Muscle layer of colon (tissue), 2 donors: ENCODE data around the gene DHRS7B.
"Not testable (repeated sequence)": the region's sequence is repeated elsewhere in the genome, so short reads cannot be mapped to it uniquely, and the experiment has no call there.

Experiments used
- H3K27ac ChIP-seq: one replicate; pipeline ENCODE4 v1.7.0; 2013; ENCODE audit warnings: low read depth, mild to moderate bottlenecking, low read length, moderate library complexity
- H3K27me3 ChIP-seq, 2 donors: one replicate each; pipeline ENCODE4 v1.7.0; 2013; ENCODE audit warnings: low read length in 2 of 2, mild to moderate bottlenecking in 2 of 2; ENCODE audit not compliant: insufficient read depth in 2 of 2, control insufficient read depth in 1 of 2
- H3K36me3 ChIP-seq: one replicate; pipeline ENCODE4 v1.7.0; 2013; ENCODE audit warnings: mild to moderate bottlenecking, low read length; ENCODE audit not compliant: insufficient read depth
- H3K4me1 ChIP-seq: one replicate; pipeline ENCODE4 v1.7.0; 2013; ENCODE audit warnings: mild to moderate bottlenecking, low read length; ENCODE audit not compliant: insufficient read depth
- H3K4me3 ChIP-seq, 2 donors: one replicate each; pipeline ENCODE4 v1.7.0; 2013; ENCODE audit warnings: low read length in 2 of 2, low read depth in 1 of 2, mild to moderate bottlenecking in 1 of 2, moderate library complexity in 1 of 2
- H3K9ac ChIP-seq: one replicate; pipeline ENCODE4 v1.7.0; 2013; ENCODE audit warnings: low read length
- H3K9me3 ChIP-seq: one replicate; pipeline ENCODE4 v1.7.0; 2013; ENCODE audit warnings: mild to moderate bottlenecking, low read length
- donor health status: abdominal sarcoma.
- donor health status: Adenocarcinoma of cecum.

The DHRS7B gene, protein sequence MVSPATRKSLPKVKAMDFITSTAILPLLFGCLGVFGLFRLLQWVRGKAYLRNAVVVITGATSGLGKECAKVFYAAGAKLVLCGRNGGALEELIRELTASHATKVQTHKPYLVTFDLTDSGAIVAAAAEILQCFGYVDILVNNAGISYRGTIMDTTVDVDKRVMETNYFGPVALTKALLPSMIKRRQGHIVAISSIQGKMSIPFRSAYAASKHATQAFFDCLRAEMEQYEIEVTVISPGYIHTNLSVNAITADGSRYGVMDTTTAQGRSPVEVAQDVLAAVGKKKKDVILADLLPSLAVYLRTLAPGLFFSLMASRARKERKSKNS

DNA sequence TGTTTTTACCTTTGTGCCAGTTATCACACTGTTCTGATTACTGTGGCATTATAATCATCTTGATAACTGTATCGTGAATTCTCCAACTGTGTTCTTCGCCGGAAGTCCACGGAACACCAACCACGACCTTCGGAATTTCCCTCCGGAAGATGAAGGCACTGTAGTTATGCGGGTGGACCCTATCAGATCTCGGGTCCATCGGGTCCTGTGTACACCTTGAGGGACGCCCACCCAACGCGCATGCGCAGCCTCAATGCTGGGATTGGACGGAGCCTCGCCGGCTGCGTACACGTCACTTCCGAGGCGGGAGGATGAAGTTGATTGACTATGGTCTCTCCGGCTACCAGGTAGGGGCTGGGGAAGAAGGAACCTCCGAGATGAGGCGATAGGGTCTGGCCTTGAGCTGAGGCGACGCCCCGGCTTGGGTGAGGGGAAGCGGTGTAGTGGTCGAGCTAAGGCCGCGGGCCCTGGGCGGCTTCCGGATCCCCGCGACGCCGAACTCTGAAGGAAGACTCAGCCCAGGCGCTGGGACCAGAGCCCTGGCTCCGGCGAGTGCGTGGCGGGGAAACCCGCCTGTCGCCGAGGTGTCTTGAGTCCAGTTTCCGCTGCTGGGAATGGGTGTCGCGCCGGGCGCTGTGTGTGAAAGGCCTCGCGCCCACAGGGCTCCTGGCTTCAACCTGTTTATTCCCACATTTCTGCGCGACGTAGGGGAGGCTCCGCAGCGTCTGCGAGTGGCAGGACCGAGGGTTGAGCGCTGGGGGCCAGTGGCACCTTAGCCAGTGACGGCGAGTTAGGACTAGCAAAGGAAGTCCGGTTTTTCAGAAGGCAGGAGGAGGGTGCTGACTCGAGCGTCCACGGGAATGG, at the start of gene DHRS7B:
Gene DHRS7B (plus strand): TSS at position 320 of the 864 bp plus-strand sequence. CDS start 8 bp downstream, at position 328.
- Histone ChIP-seq H3K4me3 (peak within 1 kb of the TSS; percentile 59 to 96), H3K27ac (peak within 1 kb of the TSS; percentile 88), H3K36me3 (no peaks in the 10 kb centered on the region), H3K9me3 (no peaks in the 10 kb centered on the region), H3K4me1 (peaks cover 7% of the 10 kb centered on the region), H3K27me3 (no peaks in the 10 kb centered on the region), H3K9ac (peak within 1 kb of the TSS; percentile 89)

DNA sequence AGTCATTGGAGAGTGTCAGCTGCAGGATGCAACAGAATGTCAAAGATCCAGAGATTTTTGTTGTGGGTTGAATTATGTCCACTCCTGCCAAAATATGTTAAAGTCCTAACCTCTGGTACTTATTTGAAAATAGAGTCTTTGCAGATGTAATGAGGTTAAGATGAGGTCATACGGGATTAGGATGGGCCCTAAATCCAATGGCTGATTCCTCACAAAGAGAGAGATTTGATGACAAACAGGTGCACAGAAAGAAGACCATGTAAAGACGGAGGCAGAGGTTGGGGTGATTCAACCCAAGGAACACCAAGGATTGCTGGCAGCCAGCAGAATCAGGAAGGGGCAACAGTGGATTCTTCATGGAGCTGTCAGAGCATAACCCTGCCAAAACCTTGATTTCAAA, 49.5 kb upstream of the DHRS7B start:
- no peak overlapping the region for H3K4me3 ChIP-seq
- peaks cover 47% of the 10 kb centered on the region for H3K4me1 ChIP-seq
- no peaks in the 10 kb centered on the region for H3K36me3 ChIP-seq
- H3K27me3 ChIP-seq: no peaks in the 10 kb centered on the region
- no peaks in the 10 kb centered on the region for H3K9me3 ChIP-seq
- no peak overlapping the region for H3K9ac ChIP-seq
- H3K27ac ChIP-seq: no peak overlapping the region

DNA sequence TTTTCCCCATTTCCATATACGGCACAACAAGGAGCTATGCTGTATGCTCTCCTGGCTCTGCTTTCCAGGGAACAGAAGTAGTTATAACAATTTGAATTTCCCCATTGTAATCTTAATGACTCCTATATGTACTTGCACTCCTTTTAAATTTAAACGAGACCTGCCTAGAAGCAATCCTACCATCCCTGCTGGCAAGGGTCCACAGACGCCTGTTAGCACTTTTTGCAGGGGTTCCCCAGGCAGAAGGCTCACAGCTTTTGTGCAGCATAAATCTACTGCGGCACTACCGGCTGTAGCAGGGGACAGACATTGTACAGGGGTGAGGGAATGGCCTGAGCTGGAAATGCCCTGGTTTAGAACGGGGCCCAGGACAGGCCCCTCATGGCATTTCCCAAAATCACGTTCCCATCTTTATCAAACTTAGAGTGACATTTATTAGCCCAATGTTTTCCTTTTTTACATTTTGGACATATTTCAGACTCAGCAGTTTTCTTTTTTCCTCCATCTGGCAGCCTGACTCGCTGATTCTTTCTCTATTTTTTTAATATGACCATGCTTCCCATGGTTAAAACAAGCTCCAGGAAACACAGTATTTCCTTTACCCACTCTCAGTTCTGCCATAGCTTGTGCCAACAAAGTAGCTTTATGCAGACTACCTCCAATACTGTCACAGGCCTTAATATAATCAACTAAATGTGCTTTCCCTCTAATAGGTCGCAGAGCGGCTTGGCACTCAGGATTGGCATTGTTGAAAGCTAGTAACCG, 48.6 kb upstream of the DHRS7B start:
- Histone ChIP-seq H3K9me3 (no peaks in the 10 kb centered on the region), H3K9ac (no peak overlapping the region), H3K36me3 (no peaks in the 10 kb centered on the region), H3K4me1 (peaks cover 47% of the 10 kb centered on the region), H3K4me3 (no peak overlapping the region), H3K27me3 (no peaks in the 10 kb centered on the region), H3K27ac (no peak overlapping the region)

DNA sequence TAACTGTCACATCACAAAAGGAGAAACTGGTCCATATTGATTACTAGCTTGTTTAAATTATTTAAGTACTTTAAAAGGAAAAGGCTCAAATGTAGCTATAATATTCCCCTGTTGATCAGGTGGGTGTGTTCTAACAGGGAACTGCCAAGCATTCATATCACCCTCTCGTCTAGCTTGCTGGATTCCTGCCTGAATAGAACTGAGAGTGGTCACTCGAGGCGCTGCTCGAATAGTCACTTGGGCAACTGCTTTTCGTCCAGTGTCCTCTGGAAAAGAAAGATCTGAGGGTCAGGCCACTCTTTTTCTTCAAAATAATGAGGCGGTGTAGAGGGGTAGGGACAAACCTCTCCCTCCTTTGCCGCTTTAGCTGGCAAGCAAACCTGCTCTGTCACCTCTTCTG, 47.6 kb upstream of the DHRS7B start:
- Histone ChIP-seq H3K27me3 (no peaks in the 10 kb centered on the region), H3K4me3 (no peak overlapping the region), H3K36me3 (no peaks in the 10 kb centered on the region), H3K4me1 (peaks cover 47% of the 10 kb centered on the region), H3K9ac (no peak overlapping the region), H3K27ac (no peak overlapping the region), H3K9me3 (no peaks in the 10 kb centered on the region)

DNA sequence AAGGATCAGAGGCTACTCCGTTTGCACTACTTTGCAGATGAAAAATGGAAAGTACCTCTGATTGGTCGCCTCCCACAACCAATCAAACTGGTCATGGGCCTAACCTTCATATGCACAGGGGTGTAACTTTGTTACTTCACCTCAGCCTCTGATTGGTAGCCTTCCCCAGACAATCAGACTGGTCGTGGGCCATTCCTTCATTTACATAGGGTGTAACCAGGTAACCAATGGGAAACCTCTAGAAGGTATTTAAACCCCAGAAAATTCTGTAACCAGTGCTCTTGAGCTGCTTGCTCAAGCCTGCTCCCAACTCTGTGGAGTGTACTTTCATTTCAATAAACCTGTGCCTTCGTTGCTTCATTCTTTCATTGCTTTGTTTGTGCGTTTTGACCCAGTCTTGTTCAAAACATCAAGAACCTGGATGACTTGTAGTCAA, 44.7 kb upstream of the DHRS7B start:
- no peaks in the 10 kb centered on the region for H3K36me3 ChIP-seq
- H3K9ac ChIP-seq: no peak overlapping the region
- no peak overlapping the region for H3K27ac ChIP-seq
- peaks cover 29% of the 10 kb centered on the region for H3K4me1 ChIP-seq
- H3K9me3 ChIP-seq: no peaks in the 10 kb centered on the region
- no peak overlapping the region for H3K4me3 ChIP-seq
- H3K27me3 ChIP-seq: no peaks in the 10 kb centered on the region

DNA sequence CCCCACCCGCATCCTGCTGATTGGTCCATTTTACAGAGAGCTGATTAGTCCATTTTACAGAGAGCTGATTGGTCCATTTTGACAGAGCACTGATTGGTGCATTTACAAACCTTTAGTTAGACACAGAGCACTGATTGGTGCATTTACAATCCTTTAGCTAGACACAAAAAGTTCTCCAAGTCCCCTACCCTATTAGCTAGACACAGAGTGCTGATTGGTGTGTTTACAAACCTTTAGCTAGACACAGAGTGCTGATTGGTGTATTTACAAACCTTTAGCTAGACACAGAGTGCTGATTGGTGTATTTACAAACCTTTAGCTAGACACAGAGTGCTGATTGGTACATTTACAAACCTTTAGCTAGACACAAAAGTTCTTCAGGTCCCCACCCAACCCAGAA, 41.5 kb upstream of the DHRS7B start:
- not testable (repeated sequence) for H3K4me3 ChIP-seq, H3K27ac ChIP-seq, H3K36me3 ChIP-seq, H3K9me3 ChIP-seq, H3K4me1 ChIP-seq, H3K27me3 ChIP-seq, H3K9ac ChIP-seq

DNA sequence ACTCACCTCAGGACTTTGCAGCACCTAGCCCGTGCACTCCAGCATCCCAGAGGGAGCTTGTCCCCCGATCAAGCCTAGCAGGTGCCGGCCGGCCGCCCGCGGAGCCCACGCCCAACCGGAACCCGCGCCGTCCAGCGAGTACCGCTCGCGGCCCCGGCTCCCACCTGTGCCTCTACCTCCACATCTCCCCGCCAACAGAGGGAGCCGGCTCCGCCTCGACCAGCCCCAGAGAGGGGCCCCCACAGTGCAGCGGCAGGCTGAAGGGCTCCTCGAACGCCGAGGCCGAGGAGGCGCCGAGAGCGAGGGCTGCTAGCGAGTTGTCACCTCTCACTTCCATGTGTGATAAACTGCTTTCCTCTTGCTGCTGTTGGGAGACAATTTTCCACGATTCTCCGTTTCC, 41.1 kb upstream of the DHRS7B start:
- H3K9ac ChIP-seq: no peak overlapping the region
- H3K4me3 ChIP-seq: no peak overlapping the region
- H3K9me3 ChIP-seq: no peaks in the 10 kb centered on the region
- H3K4me1 ChIP-seq: no peaks in the 10 kb centered on the region
- H3K27ac ChIP-seq: no peak overlapping the region
- no peaks in the 10 kb centered on the region for H3K27me3 ChIP-seq
- no peaks in the 10 kb centered on the region for H3K36me3 ChIP-seq

DNA sequence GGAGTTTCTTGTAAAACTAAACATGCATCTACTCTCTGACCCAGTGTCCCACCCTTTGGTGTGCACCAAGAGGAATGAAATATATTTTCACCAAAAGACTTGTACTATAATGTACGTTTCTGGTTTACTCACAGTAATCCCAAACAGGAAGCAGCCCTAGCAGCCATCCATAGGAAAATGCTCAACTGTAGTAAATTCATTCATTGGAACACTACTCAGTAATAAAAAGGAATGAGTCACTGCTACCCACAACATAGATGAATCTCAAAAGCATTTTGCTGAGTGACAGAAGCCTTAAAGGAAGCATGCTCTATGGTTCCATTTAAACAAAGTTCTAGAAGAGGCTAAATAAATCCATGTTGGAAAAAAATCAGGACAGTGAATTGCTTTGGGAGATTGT, 37.6 kb upstream of the DHRS7B start:
- Histone ChIP-seq H3K27ac (no peak overlapping the region), H3K4me1 (no peaks in the 10 kb centered on the region), H3K4me3 (no peak overlapping the region), H3K36me3 (no peaks in the 10 kb centered on the region), H3K9ac (no peak overlapping the region), H3K9me3 (no peaks in the 10 kb centered on the region), H3K27me3 (no peaks in the 10 kb centered on the region)

DNA sequence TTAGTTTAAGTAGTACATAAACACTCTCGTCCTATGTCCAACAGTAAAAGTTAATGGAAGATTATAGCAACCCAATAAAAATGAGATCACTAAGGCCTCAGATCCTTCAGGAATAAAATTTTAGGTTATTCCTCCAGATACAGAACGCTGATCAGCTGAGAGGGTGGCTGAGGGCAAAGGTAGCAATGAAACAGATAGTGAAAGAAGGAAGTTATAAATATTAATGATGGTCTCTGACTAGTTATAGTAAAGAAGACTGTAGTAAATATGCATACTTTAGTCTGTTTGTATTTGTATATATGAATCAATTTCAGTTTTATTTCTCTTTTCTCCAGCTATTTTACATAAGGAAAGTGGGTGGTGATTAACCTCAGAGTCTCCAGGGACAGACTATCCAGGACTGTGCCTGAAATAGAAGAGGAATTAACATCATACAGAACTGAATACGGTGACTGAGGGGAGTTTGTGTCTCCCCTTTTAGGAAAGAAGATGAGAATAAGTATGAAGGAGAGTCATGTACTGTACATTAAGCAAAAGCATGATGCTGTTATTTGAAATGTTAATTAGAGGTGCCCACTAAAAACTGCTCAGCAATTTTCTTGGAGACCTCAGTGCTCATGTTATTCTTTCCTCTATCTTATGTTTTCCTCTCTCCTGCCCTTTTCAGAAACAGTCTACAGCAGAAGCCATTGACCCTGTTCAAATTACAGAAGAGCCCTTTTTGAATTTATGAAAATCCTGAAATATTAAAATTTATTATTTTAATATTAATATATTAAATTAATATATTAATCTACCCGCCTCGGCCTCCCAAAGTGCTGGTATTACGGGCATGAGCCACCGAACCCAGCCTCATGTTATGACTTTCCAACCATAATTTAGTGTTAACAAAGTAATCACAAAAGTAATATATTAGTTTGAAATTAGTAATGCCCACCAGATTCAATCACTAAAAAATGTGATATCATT, 36.5 kb upstream of the DHRS7B start:
- Histone ChIP-seq H3K27me3 (no peaks in the 10 kb centered on the region), H3K9ac (no peak overlapping the region), H3K4me1 (no peaks in the 10 kb centered on the region), H3K4me3 (no peak overlapping the region), H3K9me3 (no peaks in the 10 kb centered on the region), H3K27ac (no peak overlapping the region), H3K36me3 (no peaks in the 10 kb centered on the region)

DNA sequence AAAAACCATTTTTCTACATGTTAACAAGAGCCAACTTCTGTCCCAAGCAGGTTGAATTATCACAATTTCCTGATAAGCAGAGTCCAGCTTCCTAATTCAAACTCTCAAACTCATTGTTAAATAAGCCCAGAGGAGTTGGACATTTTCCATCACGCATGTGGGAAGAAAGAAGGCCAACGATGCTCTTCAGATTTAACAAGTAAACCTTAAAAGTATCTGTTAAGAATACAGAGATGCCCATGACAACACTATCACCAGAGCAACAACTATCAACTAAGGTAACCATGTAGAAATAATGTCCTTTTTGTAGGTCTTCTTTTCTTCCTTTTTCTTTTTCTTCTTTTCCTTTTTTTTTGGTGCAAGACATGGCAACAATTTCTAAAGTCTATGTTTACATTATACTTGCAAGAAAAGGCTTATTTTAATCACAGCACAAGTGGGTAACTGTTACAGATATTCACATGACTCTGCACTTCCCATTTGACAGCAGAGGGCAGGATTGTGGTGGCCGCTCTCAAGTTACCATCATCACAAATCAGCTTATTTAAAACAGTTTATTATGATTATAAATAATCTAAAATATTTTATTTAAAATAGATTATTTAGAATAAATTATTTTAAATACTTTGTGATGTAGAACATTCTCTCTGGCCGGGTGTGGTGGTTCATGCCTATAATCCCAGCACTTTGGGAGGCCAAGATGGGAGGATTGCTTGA, 35.7 kb upstream of the DHRS7B start:
- Histone ChIP-seq H3K4me1 (no peaks in the 10 kb centered on the region), H3K9ac (no peak overlapping the region), H3K27me3 (no peaks in the 10 kb centered on the region), H3K27ac (no peak overlapping the region), H3K4me3 (no peak overlapping the region), H3K9me3 (no peaks in the 10 kb centered on the region), H3K36me3 (no peaks in the 10 kb centered on the region)
